Vagina (tissue), 2 donors: Measurements from ENCODE around the gene RHOBTB3.

Experiments
- CTCF ChIP-seq, 3 experiments: fragments of 450-650 bp in 2 of 3; fragments of 200-600 bp in 1 of 3; sonication (generic) in 1 of 3; IDR thresholded peaks; one replicate each; pipeline ENCODE4 v1.5.1; 2017 to 2019; ENCODE audit warnings: antibody characterized with exemption in 3 of 3, mild to moderate bottlenecking in 2 of 3, moderate library complexity in 2 of 3
- POLR2A ChIP-seq, 2 donors: fragments of 450-650 bp; IDR thresholded peaks; one replicate each; pipeline ENCODE4 v1.6.1; 2017; ENCODE audit warnings: antibody characterized with exemption in 2 of 2, mild to moderate bottlenecking in 2 of 2, moderate library complexity in 2 of 2

- no peak for TF ChIP-seq POLR2A (IDR thresholded peaks at IDR 0.05)
- no peak for TF ChIP-seq CTCF (IDR thresholded peaks at IDR 0.05)
These were observed 41.5 kb upstream of the RHOBTB3 start for GRCh38 chr5:95689680-95690079.
